ENCODE data around the gene TMEM207. TPM values are rescaled to one million over a fixed set of nuclear protein-coding genes. Genes with fewer than 3 reads are reported as not detected.

TMEM207 gene
- total RNA-seq, 1 experiment from 2014 or later, result not detected

GRCh38 chr3:190424478-190425439 is 24.9 kb downstream of the TMEM207 start:
- Histone ChIP-seq H2BK5ac (ENCODE audit: insufficient read length, low read length) (no peak overlapping the region), H2BK20ac (ENCODE audit: low read depth, low read length, poor library complexity, severe bottlenecking) (no peak overlapping the region), H2BK12ac (ENCODE audit: insufficient read length, low read depth, low read length) (no peak overlapping the region), H4K5ac (ENCODE audit: insufficient read length, low read depth, low read length) (no peak overlapping the region), H2BK15ac (ENCODE audit: low read depth, low read length) (no peak overlapping the region), H4K20me1 (ENCODE audit: control insufficient read depth, insufficient read depth, insufficient read length) (no peaks in the 10 kb centered on the region), H3K18ac (ENCODE audit: insufficient read length, low read depth, low read length) (no peak overlapping the region), H3K4me2 (ENCODE audit: insufficient read depth, insufficient read length, low read length) (no peak overlapping the region), H2BK120ac (ENCODE audit: low read depth, low read length, poor library complexity, severe bottlenecking) (no peak overlapping the region), H3K4ac (ENCODE audit: low read depth, low read length) (no peak overlapping the region), H4K91ac (ENCODE audit: insufficient read length, low read depth, low read length) (no peak overlapping the region), H3K27me3 (ENCODE audit: insufficient read depth, low read length) (no peaks in the 10 kb centered on the region), H2AK5ac (ENCODE audit: insufficient read length, low read length) (no peak overlapping the region), H3K4me1 (ENCODE audit: insufficient read depth, low read length) (no peaks in the 10 kb centered on the region), H2AFZ (ENCODE audit: low read length) (no peak overlapping the region), H3K23me2 (ENCODE audit: insufficient read length, low read depth, low read length, poor library complexity, severe bottlenecking) (no peaks in the 10 kb centered on the region), H3K79me1 (ENCODE audit: insufficient read depth, low read depth, low read length, poor library complexity, severe bottlenecking) (no peaks in the 10 kb centered on the region), H3K9ac (ENCODE audit: extremely low read depth, insufficient read length, low read length) (no peak overlapping the region), H3K9me3 (ENCODE audit: control insufficient read depth, low read depth, low read length) (no peaks in the 10 kb centered on the region), H3K27ac (ENCODE audit: insufficient read length, low read depth, low read length) (no peak overlapping the region), H3K79me2 (ENCODE audit: insufficient read depth, low read length) (no peaks in the 10 kb centered on the region), H3T11ph (ENCODE audit: low read length) (no peak overlapping the region), H4K8ac (replicated peaks; ENCODE audit: insufficient read length, low read depth, low read length) (no peak overlapping the region), H3K56ac (ENCODE audit: insufficient read length, low read depth, low read length) (no peak overlapping the region), H3K14ac (ENCODE audit: insufficient read depth, low read length) (no peak overlapping the region), H3K23ac (ENCODE audit: insufficient read length, low read depth, low read length) (no peak overlapping the region)
- peak overlapping the region; percentile 23 to 58; a peak in 2 of 5 replicates for H3K4me3 Mint-ChIP-seq
- peak overlapping the region in 2 of 3 experiments; percentile 46 to 70; a peak in 4 of 7 replicates for H3K27ac Mint-ChIP-seq
- H3K4me1 Mint-ChIP-seq, result no peaks in the 10 kb centered on the region
- H3K9me3 Mint-ChIP-seq, result no peaks in the 10 kb centered on the region
- peak; percentile 75 for DNase-seq
- TF ChIP-seq CTCF (conservative IDR thresholded peaks at IDR 0.05), result peak; percentile 76
- WGBS (ENCODE audit: extremely low coverage, insufficient read length, low lambda C conversion rate), result 100% methylated on average over 2 of the region's 16 CpGs
- H3K27me3 Mint-ChIP-seq (ENCODE audit: low read depth), result no peaks in the 10 kb centered on the region
- no peaks in the 10 kb centered on the region for H3K36me3 Mint-ChIP-seq (ENCODE audit: insufficient read depth in 1 of 3, low read depth in 3 of 3)
